Pulmonary artery endothelial cell (primary cell): ENCODE measurements around the gene GIPC1. TPM values are rescaled to one million over a fixed set of nuclear protein-coding genes. Genes with fewer than 3 reads are reported as not detected.
"Not testable (repeated sequence)": the region's sequence is repeated elsewhere in the genome, so short reads cannot be mapped to it uniquely, and the experiment has no call there.

Source experiments
- DNase-seq: peaks from one replicate; pipeline ENCODE4 v3.0.0-alpha.2; 2011; ENCODE audit warnings: low read depth, low spot score
- total RNA-seq: library from RNA; depleted of rRNA; stranded (reverse); fragments of >200 nt; gene quantifications from 2 replicates; pipeline ENCODE4 v1.2.3, GENCODE V29; 2014

Gene GIPC1
- total RNA-seq, 1 donor from 2014 or later, result 133 TPM

GRCh38 chr19:14517840-14518505 lies 22.0 kb upstream of the GIPC1 start, which contains the start of gene DNAJB1:
DNAJB1 (minus strand) TSS chr19:14518397; CDS start chr19:14518349, 48 bp downstream.
- DNase-seq, result no peak

- no peak for DNase-seq
Measured at GRCh38 chr19:14517446-14517839, 21.5 kb upstream of the GIPC1 start.

DNA sequence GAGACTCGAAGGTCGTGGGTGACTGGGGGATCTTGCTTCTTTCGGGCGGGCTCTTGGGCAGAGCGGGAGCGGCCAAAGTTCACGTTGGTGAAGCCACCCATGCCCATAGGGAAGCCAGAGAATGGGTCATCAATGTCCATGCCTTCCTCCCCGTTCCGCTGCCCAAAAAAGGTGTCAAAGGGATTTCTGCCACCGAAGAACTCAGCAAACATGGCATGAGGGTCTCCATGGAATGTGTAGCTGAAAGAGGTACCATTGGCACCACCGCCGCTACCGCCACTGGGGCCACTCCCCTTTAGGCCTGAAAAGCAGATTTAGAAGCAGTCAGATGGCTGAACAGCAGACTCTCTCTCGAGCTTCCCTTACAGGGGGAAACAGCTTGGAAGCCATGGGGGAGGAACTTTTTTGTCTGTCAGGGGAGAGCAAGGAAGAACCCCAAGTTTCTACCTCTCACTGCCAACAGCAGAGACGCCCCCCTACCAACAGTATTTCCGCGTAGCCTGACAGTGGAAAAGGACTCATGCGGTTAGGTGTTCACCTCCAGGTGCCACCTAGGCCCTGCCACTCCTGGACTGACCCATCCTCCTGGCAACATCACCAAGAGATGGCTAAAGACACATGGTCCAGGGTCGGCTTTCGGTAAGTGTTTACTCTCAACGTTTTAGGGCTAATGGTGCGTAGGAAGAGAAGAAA lies 21.0 kb upstream of the GIPC1 start:
- DNase-seq, result no peak

- DNase-seq, result no peak
Measured at GRCh38 chr19:14516048-14516534, 20.2 kb upstream of the GIPC1 start.

GRCh38 chr19:14515501-14516047 lies 19.6 kb upstream of the GIPC1 start:
- no peak for DNase-seq

- no peak for DNase-seq
Measured at GRCh38 chr19:14514215-14514863, 18.4 kb upstream of the GIPC1 start.

DNA sequence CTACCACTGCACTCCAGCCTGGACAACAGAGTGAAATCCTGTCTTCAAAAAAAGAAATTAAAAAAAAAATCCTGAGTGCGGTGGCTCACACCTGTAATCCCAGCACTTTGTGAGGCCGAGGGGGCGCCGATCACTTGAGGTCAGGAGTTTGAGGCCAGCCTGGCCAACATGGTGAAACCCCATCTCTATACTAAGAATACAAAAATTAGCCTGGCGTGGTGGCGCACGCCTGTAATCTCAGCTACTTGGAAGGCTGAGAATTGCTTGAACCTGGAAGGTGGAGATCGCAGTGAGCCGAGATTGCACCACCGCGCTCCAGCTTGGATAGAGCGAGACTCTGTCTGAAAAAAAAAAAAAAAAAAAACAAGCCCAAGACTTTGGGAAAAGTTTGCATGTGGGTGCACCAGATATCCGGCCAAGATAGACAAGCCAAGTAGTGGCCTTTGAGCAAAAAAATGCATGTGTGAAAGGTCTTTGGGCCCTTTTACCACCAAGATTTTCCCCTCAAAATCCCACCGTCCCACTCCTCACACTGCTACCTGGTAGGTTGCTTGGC lies 16.6 kb upstream of the GIPC1 start:
- no peak for DNase-seq

DNA sequence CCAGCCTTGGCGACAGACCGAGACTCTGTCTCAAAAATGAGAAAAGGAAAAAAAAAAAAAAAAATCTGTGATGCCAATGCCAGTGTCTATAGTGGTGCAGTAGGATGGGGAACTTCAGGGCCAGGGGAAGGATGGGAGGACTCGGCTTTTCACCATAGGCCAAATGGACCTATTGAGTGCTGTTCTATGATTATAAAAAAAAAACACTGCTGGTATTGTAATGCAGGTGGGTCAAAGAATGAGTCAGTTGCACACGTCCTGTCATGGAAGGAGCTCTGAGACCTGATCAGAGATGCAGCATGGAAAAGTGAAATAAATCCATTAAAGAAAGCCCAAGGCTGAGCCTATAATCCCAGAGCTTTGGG lies 15.3 kb upstream of the GIPC1 start:
- no peak for DNase-seq

DNA sequence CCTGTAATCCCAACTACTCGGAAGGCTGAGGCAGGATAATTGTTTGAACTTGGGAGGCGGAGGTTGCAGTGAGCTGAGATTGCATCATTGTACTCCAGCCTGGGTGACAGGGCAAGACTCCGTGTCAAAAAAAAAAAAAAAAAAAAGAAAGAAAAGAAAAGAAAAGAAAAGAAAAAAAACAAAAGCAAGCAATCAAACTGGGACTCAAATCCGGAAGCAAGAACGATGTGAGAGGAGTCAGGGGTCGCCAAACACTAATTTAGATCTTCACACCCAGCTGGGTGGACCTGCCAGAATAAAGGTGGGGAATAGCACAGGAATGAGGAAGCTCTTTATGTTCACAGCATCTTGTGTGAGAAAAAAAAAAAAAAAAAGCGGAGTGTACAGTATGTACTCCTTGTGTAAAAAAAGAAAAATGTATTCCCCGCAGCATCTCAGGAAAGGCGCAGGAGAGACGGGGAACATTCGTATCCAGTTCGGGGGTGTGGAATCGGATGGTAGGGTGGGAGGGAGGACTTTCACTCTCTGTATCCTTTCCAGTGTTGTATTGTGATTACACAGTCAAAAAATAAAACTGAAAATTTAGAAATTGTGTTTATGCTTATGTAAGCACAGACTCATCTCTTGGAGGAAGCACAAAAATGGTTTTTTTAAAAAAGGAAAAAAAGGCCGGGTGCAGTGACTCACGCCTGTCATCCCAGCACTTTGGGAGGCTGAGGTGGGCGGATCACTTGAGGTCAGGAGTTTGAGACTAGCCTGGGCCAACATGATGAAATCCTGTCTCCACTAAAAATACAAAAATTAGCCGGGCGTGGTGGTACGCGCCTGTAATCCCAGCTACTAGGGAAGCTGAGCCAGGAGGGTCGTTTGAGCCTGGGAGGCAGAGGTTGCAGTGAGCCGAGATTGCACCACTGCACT lies 14.6 kb upstream of the GIPC1 start:
- no peak for DNase-seq

- no peak for DNase-seq
Measured at GRCh38 chr19:14507704-14508542, 12.0 kb upstream of the GIPC1 start.

DNA sequence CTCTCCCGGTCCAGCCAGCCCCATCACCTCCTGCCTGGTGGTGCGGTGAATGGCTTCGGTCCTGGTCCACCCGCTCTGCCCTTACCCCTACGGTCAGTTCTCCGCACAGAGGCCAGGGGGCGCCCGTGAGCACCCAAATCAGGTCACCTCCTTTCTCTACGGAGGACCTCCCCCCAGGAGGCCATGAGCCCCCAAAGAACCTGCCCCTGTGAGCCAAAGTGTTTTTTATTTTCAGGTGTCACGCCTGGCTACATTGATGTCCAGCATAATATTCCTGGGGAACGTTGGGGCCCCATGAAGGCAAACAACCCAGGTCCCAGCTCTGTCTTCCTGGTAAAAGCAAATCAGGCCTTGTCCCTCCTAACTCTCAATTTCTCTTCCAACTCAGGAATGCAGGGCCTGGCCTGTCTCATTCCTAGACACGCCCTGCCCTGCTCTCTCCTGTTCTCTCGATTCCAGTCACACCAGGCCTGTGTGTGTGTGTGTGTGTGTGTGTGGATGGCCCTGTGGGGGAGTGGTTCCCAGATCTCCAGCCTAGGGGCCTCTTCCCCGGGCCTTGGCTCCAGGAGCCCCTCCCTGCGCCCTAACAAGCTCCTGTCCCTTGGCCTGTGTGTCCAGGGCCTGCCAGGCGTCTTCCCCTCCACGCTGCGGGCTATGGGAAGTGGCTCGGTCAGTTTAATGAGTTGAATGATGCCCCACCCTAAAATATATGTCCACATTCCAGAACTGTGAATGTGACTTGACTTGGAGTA lies 9.7 kb upstream of the GIPC1 start:
- no peak for DNase-seq

- not testable (repeated sequence) for DNase-seq
Measured at GRCh38 chr19:14504575-14504974, 8.6 kb upstream of the GIPC1 start.

- no peak for DNase-seq
Measured at GRCh38 chr19:14503285-14503684, 7.4 kb upstream of the GIPC1 start.

DNA sequence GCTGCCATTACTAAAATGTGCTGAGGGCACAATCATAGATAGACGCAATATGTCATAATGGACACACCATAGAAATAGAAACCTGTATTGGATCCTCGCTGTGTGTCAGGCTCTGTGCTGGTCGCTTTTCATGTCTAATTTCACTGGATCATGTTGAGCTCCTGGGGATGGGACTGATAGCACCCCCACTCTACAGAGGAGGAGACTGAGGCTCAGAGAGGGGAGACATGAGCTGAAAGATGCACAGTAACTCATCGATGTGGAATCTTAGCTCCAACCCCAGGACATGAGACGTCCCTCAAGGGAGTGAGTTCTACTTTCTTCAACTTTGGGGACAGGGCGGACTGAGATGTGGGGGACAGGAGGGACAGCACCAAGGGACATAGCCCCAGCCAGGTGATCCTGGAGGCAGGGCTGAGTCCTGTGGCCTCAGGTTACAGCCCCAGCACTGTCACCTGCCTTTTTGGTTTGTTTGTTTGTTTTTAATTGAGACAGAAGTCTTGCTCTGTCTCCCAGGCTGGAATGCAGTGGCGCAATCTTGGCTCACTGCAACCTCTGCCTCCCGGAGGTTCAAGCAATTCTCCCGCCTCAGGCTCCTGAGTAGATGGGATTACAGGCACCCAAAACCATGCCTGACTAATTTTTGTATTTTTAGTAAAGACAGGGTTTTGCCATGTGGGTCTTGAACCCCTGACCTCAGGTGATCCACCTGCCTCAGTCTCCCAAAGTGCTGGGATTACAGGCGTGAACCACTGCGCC lies 6.6 kb upstream of the GIPC1 start:
- no peak for DNase-seq

DNA sequence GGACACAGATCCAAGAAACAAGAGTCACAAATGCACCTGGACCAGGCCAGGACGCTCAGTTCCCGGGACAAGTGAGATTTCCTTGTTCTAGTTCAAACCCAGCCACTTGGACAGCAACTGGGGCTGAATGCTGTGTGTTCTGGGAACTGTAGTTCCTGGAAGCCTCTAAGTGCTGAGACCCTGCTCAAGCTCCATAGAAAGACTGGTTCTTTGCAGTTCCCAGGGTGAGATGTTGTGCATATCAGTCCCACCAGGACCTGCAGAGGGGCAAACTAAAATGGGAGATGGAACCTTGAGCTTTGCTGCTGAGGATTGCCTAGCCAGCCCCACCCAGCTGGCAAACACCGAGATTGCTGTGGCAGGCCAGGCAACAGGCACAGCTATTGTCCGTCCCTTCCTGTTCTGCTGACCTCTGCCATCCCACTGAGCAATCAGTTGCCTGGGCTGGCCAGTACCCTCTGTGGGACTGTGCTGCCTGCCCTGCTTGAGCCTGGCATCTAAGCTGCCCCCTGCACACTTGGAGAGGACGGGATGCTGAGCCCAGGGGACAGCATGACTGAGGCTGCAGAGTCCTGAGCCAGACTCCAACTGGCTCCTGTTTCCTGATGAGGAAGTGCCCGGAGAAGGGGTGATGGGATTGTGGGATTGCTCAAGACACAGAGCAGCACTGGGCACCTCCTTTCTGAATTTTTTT lies 1.4 kb upstream of the GIPC1 start:
- DNase-seq, result no peak

DNA sequence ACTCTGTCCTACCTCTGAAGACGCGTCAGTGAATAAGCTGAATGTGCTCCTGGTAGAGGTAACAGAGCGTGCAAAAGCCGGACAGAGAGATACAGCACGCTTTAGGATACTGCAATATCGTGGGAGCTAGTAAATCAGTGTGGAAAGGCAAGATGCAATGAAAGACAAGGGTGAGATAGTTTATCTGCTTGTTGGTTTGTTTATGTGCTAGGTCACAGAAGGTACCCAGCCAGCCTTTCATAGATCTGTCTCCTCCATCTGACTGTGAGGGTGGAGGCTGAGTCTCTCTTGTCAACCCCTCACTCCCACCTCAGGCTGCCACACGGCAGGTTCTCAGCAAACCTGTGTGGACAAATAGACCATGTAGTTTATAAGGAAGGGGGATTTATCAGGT lies 904 bp upstream of the GIPC1 start:
- no peak for DNase-seq

GRCh38 chr19:14495672-14496028 lies 277 bp downstream of the GIPC1 start:
- no peak for DNase-seq
